Liver (tissue), 9 donors: ENCODE data around the gene ZNF335. TPM values are rescaled to one million over a fixed set of nuclear protein-coding genes. Genes with fewer than 3 reads are reported as not detected.

Experiments
- DNase-seq: peaks from one replicate; pipeline ENCODE4 v3.0.0-alpha.2; 2017; ENCODE audit warnings: low spot score
- H3K27ac ChIP-seq, 2 donors: one replicate each; pipeline ENCODE4 v1.7.0; 2013; ENCODE audit warnings: inconsistent platforms in 2 of 2, low read length in 2 of 2, control low read depth in 1 of 2, low read depth in 1 of 2, mild to moderate bottlenecking in 1 of 2
- H3K27me3 ChIP-seq, 4 donors: one replicate each; pipeline versions ENCODE4 v1.6.1 to v1.7.0; 2013; ENCODE audit warnings: low read length in 3 of 4, inconsistent platforms in 1 of 4, mild to moderate bottlenecking in 1 of 4, moderate library complexity in 1 of 4; ENCODE audit not compliant: control insufficient read depth in 4 of 4, insufficient read depth in 4 of 4
- H3K36me3 ChIP-seq, 4 donors: one replicate each; pipeline versions ENCODE4 v1.6.1 to v1.7.0; 2013; ENCODE audit warnings: low read length in 3 of 4, mild to moderate bottlenecking in 3 of 4, low read depth in 1 of 4, moderate library complexity in 1 of 4; ENCODE audit not compliant: control insufficient read depth in 4 of 4, insufficient read depth in 3 of 4
- H3K4me1 ChIP-seq, 4 donors: one replicate each; pipeline versions ENCODE4 v1.6.1 to v1.7.0; 2013; ENCODE audit warnings: low read length in 3 of 4, mild to moderate bottlenecking in 3 of 4, moderate library complexity in 1 of 4; ENCODE audit not compliant: control insufficient read depth in 4 of 4, insufficient read depth in 4 of 4
- H3K4me3 ChIP-seq, 3 donors: one replicate each; pipeline versions ENCODE4 v1.6.1 to v1.7.0; 2013; ENCODE audit warnings: low read length in 3 of 3, control low read depth in 1 of 3, low read depth in 1 of 3, mild to moderate bottlenecking in 1 of 3
- H3K9ac ChIP-seq, 2 donors: one replicate each; pipeline ENCODE4 v1.7.0; 2013; ENCODE audit warnings: low read length in 2 of 2, mild to moderate bottlenecking in 2 of 2, moderate library complexity in 2 of 2, control low read depth in 1 of 2, low read depth in 1 of 2
- H3K9me3 ChIP-seq, 4 donors: one replicate each; pipeline versions ENCODE4 v1.6.1 to v1.7.0; 2013; ENCODE audit warnings: low read length in 3 of 4; ENCODE audit not compliant: control insufficient read depth in 4 of 4
- ATF3 ChIP-seq: IDR thresholded peaks from 2 replicates; pipeline ENCODE4 v1.6.1; 2016; ENCODE audit warnings: antibody characterized with exemption
- CTCF ChIP-seq: fragments of 150-350 bp; IDR thresholded peaks from 2 replicates; pipeline ENCODE4 v1.5.1; 2017; ENCODE audit warnings: improper control_type of control experiment, low read depth, low read length; ENCODE audit not compliant: missing input control
- EGR1 ChIP-seq, 2 donors: IDR thresholded peaks; 2 replicates each; pipeline ENCODE4 v1.6.1; 2016 to 2018; ENCODE audit warnings: antibody characterized with exemption in 2 of 2, low read depth in 2 of 2
- FOXA1 ChIP-seq: IDR thresholded peaks from 2 replicates; pipeline ENCODE4 v1.6.1; 2016; ENCODE audit warnings: antibody characterized with exemption
- FOXA2 ChIP-seq: IDR thresholded peaks from 2 replicates; pipeline ENCODE4 v1.6.1; 2016; ENCODE audit warnings: antibody characterized with exemption
- GABPA ChIP-seq, 2 donors: IDR thresholded peaks in 1 of 2; conservative IDR thresholded peaks in 1 of 2; 2 replicates each; pipeline ENCODE4 v1.6.1; 2016; ENCODE audit warnings: antibody characterized with exemption in 2 of 2, mild to moderate bottlenecking in 1 of 2, moderate library complexity in 1 of 2
- HNF4A ChIP-seq, 2 donors: conservative IDR thresholded peaks; 2 replicates each; pipeline ENCODE4 v1.6.1; 2016; ENCODE audit warnings: antibody characterized with exemption in 2 of 2, mild to moderate bottlenecking in 2 of 2
- HNF4G ChIP-seq: IDR thresholded peaks from 2 replicates; pipeline ENCODE4 v1.6.1; 2016; ENCODE audit warnings: antibody characterized with exemption
- JUND ChIP-seq, 2 donors: IDR thresholded peaks; 2 replicates each; pipeline ENCODE4 v1.6.1; 2016; ENCODE audit warnings: antibody characterized with exemption in 2 of 2
- NR2F2 ChIP-seq: IDR thresholded peaks from 2 replicates; pipeline ENCODE4 v1.6.1; 2016; ENCODE audit warnings: antibody characterized with exemption
- RAD21 ChIP-seq, 2 donors: IDR thresholded peaks; 2 replicates each; pipeline ENCODE4 v1.6.1; 2016; ENCODE audit warnings: antibody characterized with exemption in 2 of 2, mild to moderate bottlenecking in 2 of 2
- RXRA ChIP-seq, 2 donors: IDR thresholded peaks; 2 replicates each; pipeline ENCODE4 v1.6.1; 2017 to 2018; ENCODE audit warnings: antibody characterized with exemption in 2 of 2, mild to moderate bottlenecking in 1 of 2
- SP1 ChIP-seq: IDR thresholded peaks from 2 replicates; pipeline ENCODE4 v1.6.1; 2018; ENCODE audit warnings: antibody characterized with exemption, mild to moderate bottlenecking
- TAF1 ChIP-seq: conservative IDR thresholded peaks from 2 replicates; pipeline ENCODE4 v1.6.1; 2016; ENCODE audit warnings: antibody characterized with exemption, mild to moderate bottlenecking
- YY1 ChIP-seq: IDR thresholded peaks from 2 replicates; pipeline ENCODE4 v1.6.1; 2016; ENCODE audit warnings: antibody characterized with exemption, mild to moderate bottlenecking
- ZBTB33 ChIP-seq: IDR thresholded peaks from 2 replicates; pipeline ENCODE4 v1.6.1; 2016; ENCODE audit warnings: antibody characterized with exemption
- WGBS: extraction: QIAGEN DNeasy Blood & Tissue Kit; methylation state at CpG from one replicate; pipeline ENCODE4 v1.1.7; 2013; 5-methylcytosine and 5-hydroxymethylcytosine counted together
- polyA plus RNA-seq, 2 donors: library from polyadenylated mRNA; stranded (reverse) in 1 of 2; unstranded in 1 of 2; fragments of 200-250 nt in 1 of 2; fragments of >200 nt in 1 of 2; fragmentation: Nextera tagmentation in 1 of 2; extraction: Ambion mirVana in 1 of 2; gene quantifications; one replicate each; pipeline versions ENCODE4 v1.2.1 to v1.2.3, GENCODE V29; 2013 to 2015
- total RNA-seq, 2 donors: library from RNA; depleted of rRNA; stranded (reverse); fragments of >200 nt; gene quantifications; one replicate each; pipeline ENCODE4 v1.2.3, GENCODE V29; 2014
- TF ChIP-seq, protein P1 (sequence below): IDR thresholded peaks from 2 replicates; pipeline ENCODE4 v1.6.1; 2016; ENCODE audit warnings: antibody characterized with exemption, mild to moderate bottlenecking
- TF ChIP-seq, protein P2 (sequence below): IDR thresholded peaks from 2 replicates; pipeline ENCODE4 v1.6.1; 2016; ENCODE audit warnings: antibody characterized with exemption
- donor health status: healthy.
- donor health status: healthy.
- donor health status: healthy.
- donor health status: healthy.
- donor health status: healthy.

Gene ZNF335
- total and polyA plus RNA-seq, 4 donors = 3.0 to 14.6 (median 6.6) TPM

DNA sequence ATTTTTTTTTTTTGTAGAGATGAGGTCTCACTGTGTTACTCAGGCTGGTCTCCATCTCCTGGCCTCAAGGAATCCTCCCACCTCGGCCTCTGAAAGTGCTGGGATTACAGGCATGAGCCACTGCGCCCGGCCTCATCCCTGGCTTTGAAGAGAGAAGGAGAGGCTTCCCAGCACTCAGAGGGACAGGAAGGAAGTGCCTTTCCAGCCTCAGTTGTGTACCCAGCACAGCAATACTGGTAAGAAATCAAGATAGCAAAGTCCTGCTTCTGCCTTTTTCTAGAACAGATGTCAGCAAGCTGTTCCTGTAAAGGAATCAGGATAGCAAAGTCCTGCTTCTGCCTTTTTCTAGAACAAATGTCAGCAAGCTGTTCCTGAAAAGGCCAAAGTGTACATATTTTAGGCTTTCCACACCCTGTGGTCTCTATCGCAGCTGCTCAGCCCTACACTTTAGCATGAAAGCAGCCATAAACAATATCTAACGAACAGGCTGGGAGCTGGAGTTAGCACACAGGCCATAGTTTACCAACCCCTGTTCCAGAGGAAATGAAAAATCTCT lies 53.7 kb downstream of the ZNF335 start:
- no peak overlapping the region for H3K9ac ChIP-seq
- no peak for TF ChIP-seq HNF4G
- TF ChIP-seq FOXA2 = no peak
- no peak for TF ChIP-seq FOXA1
- TF ChIP-seq JUND (IDR thresholded peaks at IDR 0.05) = no peak
- peak; percentile 86 for TF ChIP-seq NR2F2
- no peak for TF ChIP-seq ZBTB33
- peak in 1 of 2 donors; percentile 7 for TF ChIP-seq RXRA (IDR thresholded peaks at IDR 0.05)
- no peak for TF ChIP-seq YY1
- TF ChIP-seq TAF1 = no peak
- peak; percentile 47 for TF ChIP-seq SP1
- TF ChIP-seq EGR1 (IDR thresholded peaks at IDR 0.05; ENCODE audit: low read depth in 2 of 2) = no peak
- TF ChIP-seq, protein P1, sequence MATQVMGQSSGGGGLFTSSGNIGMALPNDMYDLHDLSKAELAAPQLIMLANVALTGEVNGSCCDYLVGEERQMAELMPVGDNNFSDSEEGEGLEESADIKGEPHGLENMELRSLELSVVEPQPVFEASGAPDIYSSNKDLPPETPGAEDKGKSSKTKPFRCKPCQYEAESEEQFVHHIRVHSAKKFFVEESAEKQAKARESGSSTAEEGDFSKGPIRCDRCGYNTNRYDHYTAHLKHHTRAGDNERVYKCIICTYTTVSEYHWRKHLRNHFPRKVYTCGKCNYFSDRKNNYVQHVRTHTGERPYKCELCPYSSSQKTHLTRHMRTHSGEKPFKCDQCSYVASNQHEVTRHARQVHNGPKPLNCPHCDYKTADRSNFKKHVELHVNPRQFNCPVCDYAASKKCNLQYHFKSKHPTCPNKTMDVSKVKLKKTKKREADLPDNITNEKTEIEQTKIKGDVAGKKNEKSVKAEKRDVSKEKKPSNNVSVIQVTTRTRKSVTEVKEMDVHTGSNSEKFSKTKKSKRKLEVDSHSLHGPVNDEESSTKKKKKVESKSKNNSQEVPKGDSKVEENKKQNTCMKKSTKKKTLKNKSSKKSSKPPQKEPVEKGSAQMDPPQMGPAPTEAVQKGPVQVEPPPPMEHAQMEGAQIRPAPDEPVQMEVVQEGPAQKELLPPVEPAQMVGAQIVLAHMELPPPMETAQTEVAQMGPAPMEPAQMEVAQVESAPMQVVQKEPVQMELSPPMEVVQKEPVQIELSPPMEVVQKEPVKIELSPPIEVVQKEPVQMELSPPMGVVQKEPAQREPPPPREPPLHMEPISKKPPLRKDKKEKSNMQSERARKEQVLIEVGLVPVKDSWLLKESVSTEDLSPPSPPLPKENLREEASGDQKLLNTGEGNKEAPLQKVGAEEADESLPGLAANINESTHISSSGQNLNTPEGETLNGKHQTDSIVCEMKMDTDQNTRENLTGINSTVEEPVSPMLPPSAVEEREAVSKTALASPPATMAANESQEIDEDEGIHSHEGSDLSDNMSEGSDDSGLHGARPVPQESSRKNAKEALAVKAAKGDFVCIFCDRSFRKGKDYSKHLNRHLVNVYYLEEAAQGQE = no peak
- TF ChIP-seq GABPA (IDR thresholded peaks at IDR 0.05 in 1 of 2, conservative IDR thresholded peaks at IDR 0.05 in 1 of 2) = no peak
- TF ChIP-seq, protein P2, sequence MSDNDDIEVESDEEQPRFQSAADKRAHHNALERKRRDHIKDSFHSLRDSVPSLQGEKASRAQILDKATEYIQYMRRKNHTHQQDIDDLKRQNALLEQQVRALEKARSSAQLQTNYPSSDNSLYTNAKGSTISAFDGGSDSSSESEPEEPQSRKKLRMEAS = peak; percentile 25
- no peak for TF ChIP-seq RAD21 (IDR thresholded peaks at IDR 0.05)
- no peak for TF ChIP-seq ATF3
- TF ChIP-seq HNF4A (conservative IDR thresholded peaks at IDR 0.05) = no peak
- no peak for TF ChIP-seq CTCF
- H3K36me3 ChIP-seq = no peaks in the 10 kb centered on the region
- H3K9me3 ChIP-seq = no peaks in the 10 kb centered on the region
- no peaks in the 10 kb centered on the region for H3K27me3 ChIP-seq
- DNase-seq = no peak
- 76% methylated on average over 5 of the region's 5 CpGs for WGBS
- H3K4me1 ChIP-seq = peaks cover 0 to 16% (median 2%) of the 10 kb centered on the region in 4 donors
- H3K4me3 ChIP-seq = no peak overlapping the region
- peak overlapping the region; percentile 54 to 64 for H3K27ac ChIP-seq
